ENCODE data around the gene NEIL1.
"Not testable (repeated sequence)": the region's sequence is repeated elsewhere in the genome, so short reads cannot be mapped to it uniquely, and the experiment has no call there.

The NEIL1 gene

GRCh38 chr15:75335313-75335704 lies 11.5 kb upstream of the NEIL1 start:
- no peak for DNase-seq (ENCODE audit: low read depth, low spot score)
- ChIA-PET POLR2A (no interaction called here), CTCF (interaction anchor here (1.6 kb wide), 1 partner anchor 306 kb away, joined by 4 read pairs; no protein-coding TSS in a partner anchor)
- peak overlapping the region; percentile 89 for H3K4me3 ChIP-seq (ENCODE audit: low read depth, low read length)
- TF ChIP-seq CTCF (IDR thresholded peaks at IDR 0.05; ENCODE audit: insufficient read depth, low read length, missing control alignments), result no peak

GRCh38 chr15:75335705-75336355 lies 11.0 kb upstream of the NEIL1 start, which contains the start of gene COMMD4:
COMMD4 (plus strand) TSS chr15:75336063; CDS start chr15:75336090, 27 bp downstream.
- peak within 1 kb of the TSS; percentile 89 for H3K4me3 ChIP-seq (ENCODE audit: low read depth, low read length)
- DNase-seq (ENCODE audit: low read depth, low spot score), result peak; percentile 70
- TF ChIP-seq CTCF (IDR thresholded peaks at IDR 0.05; ENCODE audit: insufficient read depth, low read length, missing control alignments), result no peak
- ChIA-PET CTCF (interaction anchor here (1.6 kb wide), 1 partner anchor 306 kb away, joined by 4 read pairs; no protein-coding TSS in a partner anchor), POLR2A (no interaction called here)

GRCh38 chr15:75338661-75339240 lies 8.1 kb upstream of the NEIL1 start:
- POLR2A ChIA-PET, result no interaction called here
- TF ChIP-seq CTCF (IDR thresholded peaks at IDR 0.05; ENCODE audit: insufficient read depth, low read length, missing control alignments), result no peak
- no peak for DNase-seq (ENCODE audit: low read depth, low spot score)
- H3K4me3 ChIP-seq (ENCODE audit: low read depth, low read length), result no peak overlapping the region
- CTCF ChIA-PET, result no interaction called here

- H3K4me3 ChIP-seq (ENCODE audit: low read depth, low read length), result no peak overlapping the region
- TF ChIP-seq CTCF (IDR thresholded peaks at IDR 0.05; ENCODE audit: insufficient read depth, low read length, missing control alignments), result no peak
- ChIA-PET CTCF (no interaction called here), POLR2A (no interaction called here)
- DNase-seq (ENCODE audit: low read depth, low spot score), result no peak
These were observed 7.2 kb upstream of the NEIL1 start for GRCh38 chr15:75339531-75340240.

- ChIA-PET POLR2A (no interaction called here), CTCF (no interaction called here)
- TF ChIP-seq CTCF (IDR thresholded peaks at IDR 0.05; ENCODE audit: insufficient read depth, low read length, missing control alignments), result no peak
- DNase-seq (ENCODE audit: low read depth, low spot score), result no peak
- no peak overlapping the region for H3K4me3 ChIP-seq (ENCODE audit: low read depth, low read length)
These were observed 4.6 kb upstream of the NEIL1 start for GRCh38 chr15:75342221-75342620.

GRCh38 chr15:75343953-75344352 lies 2.9 kb upstream of the NEIL1 start:
- POLR2A ChIA-PET; H3K4me3 ChIP-seq (ENCODE audit: low read depth, low read length); DNase-seq (ENCODE audit: low read depth, low spot score); CTCF ChIA-PET: not testable (repeated sequence)

All from AG04449 (cell line).